WTC11 (cell line): ENCODE measurements around the gene ASIC5. TPM values are rescaled to one million over a fixed set of nuclear protein-coding genes. Genes with fewer than 3 reads are reported as not detected.

ENCODE experiments used
- ATAC-seq: fragments of 200-7000 bp; cut with Tn5 transposase; 2 replicates; pipeline ENCODE4 v1.10.0; 2021; ENCODE audit warnings: mild to moderate bottlenecking, moderate library complexity
- CTCF ChIA-PET: fragments of 300-600 bp; sonication (Branson Sonifier 250); formaldehyde crosslinking; loops from one replicate; lab custom pipeline; 2021; ENCODE audit warnings: antibody characterized with exemption; lab: Charles Lee
- POLR2A ChIA-PET: fragments of 350-600 bp; sonication (Branson Sonifier 250); formaldehyde crosslinking; loops from one replicate; lab custom pipeline; 2021; ENCODE audit warnings: antibody characterized with exemption; lab: Charles Lee
- DNase-seq: peaks from one replicate; pipeline ENCODE4 v3.0.0; 2021; ENCODE audit warnings: low spot score
- H3K27ac Mint-ChIP-seq: 2 replicates; pipeline ENCODE4 v1.8.0; 2021; ENCODE audit warnings: mixed read lengths
- H3K27me3 Mint-ChIP-seq: 2 replicates; pipeline ENCODE4 v1.8.0; 2021; ENCODE audit warnings: low read depth, mild to moderate bottlenecking, moderate library complexity, mixed read lengths
- H3K36me3 Mint-ChIP-seq: 2 replicates; pipeline ENCODE4 v1.8.0; 2021; ENCODE audit warnings: mixed read lengths
- H3K4me1 Mint-ChIP-seq: 2 replicates; pipeline ENCODE4 v1.8.0; 2022; ENCODE audit warnings: mixed read lengths
- H3K4me3 Mint-ChIP-seq: 2 replicates; pipeline ENCODE4 v1.8.0; 2021; ENCODE audit warnings: mild to moderate bottlenecking, moderate library complexity, mixed read lengths
- H3K9me3 Mint-ChIP-seq: 2 replicates; pipeline ENCODE4 v1.8.0; 2021; ENCODE audit warnings: mixed read lengths
- CBFB ChIP-seq: sonication (generic); formaldehyde crosslinking; IDR thresholded peaks from 2 replicates; pipeline ENCODE4 v1.8.1; 2022; ENCODE audit warnings: mild to moderate bottlenecking, low read depth, missing genetic modification reagents
- EMX1 ChIP-seq: fragments of 250-450 bp; sonication (Bioruptor Pico); IDR thresholded peaks from 2 replicates; pipeline ENCODE4 v1.8.0; 2021; ENCODE audit warnings: mild to moderate bottlenecking
- FOXJ3 ChIP-seq: sonication (generic); formaldehyde crosslinking; IDR thresholded peaks from 2 replicates; pipeline ENCODE4 v1.9.0; 2021; ENCODE audit warnings: missing genetic modification reagents, mild to moderate bottlenecking, borderline replicate concordance
- FOXP1 ChIP-seq: sonication (generic); formaldehyde crosslinking; IDR thresholded peaks from 2 replicates; pipeline ENCODE4 v1.8.0; 2022; ENCODE audit warnings: missing genetic modification reagents, mild to moderate bottlenecking, moderate library complexity, borderline replicate concordance
- GTF2I ChIP-seq: fragments of 250-450 bp; sonication (Bioruptor Pico); conservative IDR thresholded peaks from 2 replicates; pipeline ENCODE4 v1.4.0; 2021; ENCODE audit warnings: mild to moderate bottlenecking
- HMGA2 ChIP-seq: fragments of 250-450 bp; sonication (Bioruptor Pico); IDR thresholded peaks from 2 replicates; pipeline ENCODE4 v1.4.0; 2021; ENCODE audit warnings: mild to moderate bottlenecking, moderate library complexity
- IRF2 ChIP-seq: sonication (generic); formaldehyde crosslinking; IDR thresholded peaks from 2 replicates; pipeline ENCODE4 v1.8.0; 2022; ENCODE audit warnings: low read depth, missing genetic modification reagents, borderline replicate concordance
- KAT7 ChIP-seq: sonication (generic); formaldehyde crosslinking; IDR thresholded peaks from 2 replicates; pipeline ENCODE4 v1.8.1; 2023; ENCODE audit warnings: missing genetic modification reagents, mild to moderate bottlenecking, borderline replicate concordance
- NFYB ChIP-seq: sonication (generic); formaldehyde crosslinking; conservative IDR thresholded peaks from 2 replicates; pipeline ENCODE4 v1.8.0; 2022; ENCODE audit warnings: low read depth, missing genetic modification reagents
- NR2C2 ChIP-seq: sonication (generic); formaldehyde crosslinking; IDR thresholded peaks from 2 replicates; pipeline ENCODE4 v1.8.0; 2022; ENCODE audit warnings: mild to moderate bottlenecking, missing genetic modification reagents
- PRRX2 ChIP-seq: fragments of 250-450 bp; sonication (Bioruptor Pico); IDR thresholded peaks from 2 replicates; pipeline ENCODE4 v1.8.0; 2021; ENCODE audit warnings: mild to moderate bottlenecking
- RORB ChIP-seq: fragments of 250-450 bp; sonication (Bioruptor Pico); IDR thresholded peaks from 2 replicates; pipeline ENCODE4 v1.9.0; 2021; ENCODE audit warnings: mild to moderate bottlenecking
- TP53 ChIP-seq: sonication (generic); formaldehyde crosslinking; IDR thresholded peaks from 2 replicates; pipeline ENCODE4 v1.8.1; 2023; ENCODE audit warnings: mild to moderate bottlenecking, missing genetic modification reagents
- ZNF138 ChIP-seq: sonication (generic); formaldehyde crosslinking; conservative IDR thresholded peaks from 2 replicates; pipeline ENCODE4 v1.8.1; 2022; ENCODE audit warnings: mild to moderate bottlenecking, moderate library complexity, missing genetic modification reagents
- ZNF317 ChIP-seq: sonication (generic); formaldehyde crosslinking; IDR thresholded peaks from 2 replicates; pipeline ENCODE4 v1.8.1; 2023; ENCODE audit warnings: low read depth, mild to moderate bottlenecking, moderate library complexity, missing genetic modification reagents, borderline replicate concordance
- ZNF416 ChIP-seq: fragments of 250-450 bp; sonication (Bioruptor Pico); IDR thresholded peaks from 2 replicates; pipeline ENCODE4 v1.9.0; 2021; ENCODE audit warnings: mild to moderate bottlenecking, inconsistent platforms
- ZNF423 ChIP-seq: fragments of 250-450 bp; sonication (Bioruptor Pico); IDR thresholded peaks from 2 replicates; pipeline ENCODE4 v2.1.2; 2022; ENCODE audit warnings: mild to moderate bottlenecking, moderate library complexity
- total RNA-seq: library from RNA; stranded (reverse); gene quantifications from 3 replicates; pipeline ENCODE4 v1.2.3, GENCODE V29; 2021
- TF ChIP-seq, protein P1 (sequence below): sonication (generic); formaldehyde crosslinking; IDR thresholded peaks from 2 replicates; pipeline ENCODE4 v1.8.1; 2023; ENCODE audit warnings: mild to moderate bottlenecking, missing genetic modification reagents
- TF ChIP-seq, protein P2 (sequence below): sonication (generic); formaldehyde crosslinking; IDR thresholded peaks from 2 replicates; pipeline ENCODE4 v1.8.1; 2023; ENCODE audit warnings: mild to moderate bottlenecking, missing genetic modification reagents, moderate library complexity
- TF ChIP-seq, protein P3 (sequence below): sonication (generic); formaldehyde crosslinking; IDR thresholded peaks from 2 replicates; pipeline ENCODE4 v1.8.0; 2023; ENCODE audit warnings: missing genetic modification reagents
- TF ChIP-seq, protein P4 (sequence below): fragments of 250-450 bp; sonication (Bioruptor Pico); conservative IDR thresholded peaks from 2 replicates; pipeline ENCODE4 v1.9.0; 2021; ENCODE audit warnings: mild to moderate bottlenecking
- TF ChIP-seq, protein P5 (sequence below): fragments of 250-450 bp; sonication (Bioruptor Pico); IDR thresholded peaks from 2 replicates; pipeline ENCODE4 v1.8.0; 2021; ENCODE audit warnings: mild to moderate bottlenecking
- TF ChIP-seq, protein P6 (sequence below): sonication (generic); formaldehyde crosslinking; IDR thresholded peaks from 2 replicates; pipeline ENCODE4 v1.8.0; 2022; ENCODE audit warnings: mild to moderate bottlenecking, missing genetic modification reagents

ASIC5 gene
- total RNA-seq, 1 experiment from 2014 or later = not detected

DNA sequence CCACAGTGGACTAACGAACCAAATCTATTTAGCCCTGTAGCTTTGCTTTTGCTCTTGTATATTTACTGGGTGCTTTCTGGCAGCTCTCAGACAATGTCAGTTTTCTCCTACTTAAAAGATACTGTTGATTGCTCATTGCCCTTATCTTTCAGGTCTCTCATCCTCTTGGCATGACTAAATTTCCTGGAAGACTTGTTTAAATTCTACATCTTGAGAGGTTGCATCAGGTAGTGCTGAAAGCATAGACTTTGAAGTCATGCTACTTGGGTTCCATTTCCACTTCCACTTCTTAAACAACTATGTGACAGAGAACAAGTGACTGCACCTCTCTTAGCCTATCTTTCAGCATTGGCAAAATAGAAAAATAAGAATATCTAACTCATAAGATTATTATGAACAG lies 45.8 kb upstream of the ASIC5 start (continued):
- TF ChIP-seq, protein P1, sequence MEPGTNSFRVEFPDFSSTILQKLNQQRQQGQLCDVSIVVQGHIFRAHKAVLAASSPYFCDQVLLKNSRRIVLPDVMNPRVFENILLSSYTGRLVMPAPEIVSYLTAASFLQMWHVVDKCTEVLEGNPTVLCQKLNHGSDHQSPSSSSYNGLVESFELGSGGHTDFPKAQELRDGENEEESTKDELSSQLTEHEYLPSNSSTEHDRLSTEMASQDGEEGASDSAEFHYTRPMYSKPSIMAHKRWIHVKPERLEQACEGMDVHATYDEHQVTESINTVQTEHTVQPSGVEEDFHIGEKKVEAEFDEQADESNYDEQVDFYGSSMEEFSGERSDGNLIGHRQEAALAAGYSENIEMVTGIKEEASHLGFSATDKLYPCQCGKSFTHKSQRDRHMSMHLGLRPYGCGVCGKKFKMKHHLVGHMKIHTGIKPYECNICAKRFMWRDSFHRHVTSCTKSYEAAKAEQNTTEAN (CRISPR knock-in tag) = no peak

DNA sequence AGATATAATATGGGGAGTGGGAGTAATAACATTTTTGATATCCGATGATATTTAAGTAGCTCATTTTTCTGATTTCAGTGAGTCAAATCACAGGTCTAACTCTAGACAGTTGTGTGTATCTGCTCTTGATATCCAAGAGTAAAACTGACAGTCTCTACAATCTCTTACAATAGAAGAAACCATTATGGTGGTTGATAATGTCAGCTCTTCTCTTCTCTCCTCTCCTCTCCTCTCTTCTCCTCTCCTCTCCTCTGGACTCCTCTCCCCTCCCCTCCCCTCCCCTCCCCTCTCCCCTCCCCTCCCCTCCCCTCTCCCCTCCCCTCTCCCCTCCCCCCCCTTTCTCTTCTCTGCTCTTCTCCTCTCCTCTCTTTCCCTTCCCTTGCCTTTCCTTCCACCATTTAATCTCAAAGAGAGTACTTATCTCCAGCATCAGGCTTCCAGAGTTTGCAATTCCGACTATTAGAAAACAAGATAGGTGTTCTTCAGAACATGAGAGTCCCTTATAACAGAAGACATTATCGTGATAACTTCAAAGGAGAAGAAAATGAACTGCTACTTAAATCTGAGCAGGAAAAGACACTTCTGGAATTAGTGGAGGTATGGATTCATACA lies 43.6 kb upstream of the ASIC5 start:
- no peaks in the 10 kb centered on the region; the same call in 1 of the 2 replicates for H3K27me3 Mint-ChIP-seq

DNA sequence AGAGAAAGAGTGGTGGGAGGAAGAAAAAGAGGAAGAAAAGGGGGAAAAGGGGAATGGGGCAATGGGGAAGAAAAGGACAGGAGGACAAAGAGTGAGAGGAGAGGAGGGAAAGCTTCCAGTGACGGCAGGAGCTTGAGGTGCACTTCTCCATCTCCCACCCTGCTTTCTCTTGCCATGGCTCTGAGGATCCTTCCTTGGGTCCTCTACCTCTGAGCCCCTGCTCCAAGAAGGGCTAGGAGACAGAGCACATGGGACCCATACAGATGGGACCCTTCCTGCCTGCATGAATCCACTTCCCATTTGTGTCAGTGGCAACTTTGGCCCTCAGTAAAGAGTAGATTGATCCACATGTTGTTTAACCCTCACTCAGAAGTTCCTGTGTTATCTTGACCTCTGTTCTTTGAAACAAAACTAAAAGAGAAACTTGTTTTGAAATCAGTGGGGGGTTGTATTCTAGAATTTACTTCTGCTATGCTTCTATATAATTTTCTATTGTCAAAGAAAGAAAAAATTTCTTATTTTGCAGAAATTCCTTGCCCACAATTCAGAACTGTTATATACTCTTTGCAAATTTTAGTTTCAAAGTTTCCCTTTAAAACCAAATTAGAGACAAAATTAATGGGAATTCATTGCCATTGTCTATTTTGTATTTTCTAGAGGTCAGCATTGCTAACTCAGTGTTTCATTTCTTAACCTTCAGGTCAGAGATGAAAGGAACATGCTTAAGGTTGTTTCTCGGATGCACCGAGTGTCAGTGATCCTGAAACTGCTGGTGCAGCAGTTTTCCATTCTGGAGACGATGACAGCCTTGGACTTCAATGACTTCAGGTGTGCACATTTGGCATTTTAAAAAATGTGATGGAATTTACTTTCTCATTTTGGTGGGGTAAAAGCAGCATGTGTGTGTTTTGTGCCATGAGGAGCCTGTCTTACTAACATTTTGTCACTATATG lies 42.4 kb upstream of the ASIC5 start:
- POLR2A ChIA-PET = no interaction called here
- Mint-ChIP-seq H3K4me1 (peaks cover 22% of the 10 kb centered on the region), H3K9me3 (no peaks in the 10 kb centered on the region), H3K36me3 (no peaks in the 10 kb centered on the region), H3K27me3 (no peaks in the 10 kb centered on the region; the same call in 1 of the 2 replicates), H3K4me3 (no peak overlapping the region), H3K27ac (no peak overlapping the region)
- CTCF ChIA-PET = no interaction called here
- ATAC-seq = no peak
- DNase-seq = no peak
- TF ChIP-seq, protein P2, sequence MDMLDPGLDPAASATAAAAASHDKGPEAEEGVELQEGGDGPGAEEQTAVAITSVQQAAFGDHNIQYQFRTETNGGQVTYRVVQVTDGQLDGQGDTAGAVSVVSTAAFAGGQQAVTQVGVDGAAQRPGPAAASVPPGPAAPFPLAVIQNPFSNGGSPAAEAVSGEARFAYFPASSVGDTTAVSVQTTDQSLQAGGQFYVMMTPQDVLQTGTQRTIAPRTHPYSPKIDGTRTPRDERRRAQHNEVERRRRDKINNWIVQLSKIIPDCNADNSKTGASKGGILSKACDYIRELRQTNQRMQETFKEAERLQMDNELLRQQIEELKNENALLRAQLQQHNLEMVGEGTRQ (CRISPR knock-in tag) = no peak
- TF ChIP-seq PRRX2 (CRISPR knock-in tag) = no peak
- TF ChIP-seq ZNF423 (CRISPR knock-in tag) = no peak
- no peak for TF ChIP-seq ZNF317 (CRISPR knock-in tag)
- TF ChIP-seq HMGA2 (CRISPR knock-in tag) = no peak
- TF ChIP-seq, protein P3, sequence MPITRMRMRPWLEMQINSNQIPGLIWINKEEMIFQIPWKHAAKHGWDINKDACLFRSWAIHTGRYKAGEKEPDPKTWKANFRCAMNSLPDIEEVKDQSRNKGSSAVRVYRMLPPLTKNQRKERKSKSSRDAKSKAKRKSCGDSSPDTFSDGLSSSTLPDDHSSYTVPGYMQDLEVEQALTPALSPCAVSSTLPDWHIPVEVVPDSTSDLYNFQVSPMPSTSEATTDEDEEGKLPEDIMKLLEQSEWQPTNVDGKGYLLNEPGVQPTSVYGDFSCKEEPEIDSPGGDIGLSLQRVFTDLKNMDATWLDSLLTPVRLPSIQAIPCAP = no peak
- TF ChIP-seq IRF2 (CRISPR knock-in tag) = no peak
- TF ChIP-seq TP53 = no peak
- no peak for TF ChIP-seq FOXJ3 (CRISPR knock-in tag)
- no peak for TF ChIP-seq NFYB (CRISPR knock-in tag)
- TF ChIP-seq CBFB (CRISPR knock-in tag) = no peak
- TF ChIP-seq KAT7 (CRISPR knock-in tag) = no peak

More for the DNA sequence above, 43.6 kb upstream of the ASIC5 start:
- H3K27ac Mint-ChIP-seq = no peak overlapping the region
- ATAC-seq (no peak), DNase-seq (no peak)
- no peaks in the 10 kb centered on the region for H3K9me3 Mint-ChIP-seq
- TF ChIP-seq EMX1 (CRISPR knock-in tag) (no peak), GTF2I (no peak), ZNF138 (no peak), NR2C2 (CRISPR knock-in tag) (no peak), RORB (CRISPR knock-in tag) (no peak), ZNF423 (CRISPR knock-in tag) (no peak), FOXP1 (CRISPR knock-in tag) (no peak), ZNF416 (CRISPR knock-in tag) (no peak), HMGA2 (CRISPR knock-in tag) (no peak)
- TF ChIP-seq, protein P4, sequence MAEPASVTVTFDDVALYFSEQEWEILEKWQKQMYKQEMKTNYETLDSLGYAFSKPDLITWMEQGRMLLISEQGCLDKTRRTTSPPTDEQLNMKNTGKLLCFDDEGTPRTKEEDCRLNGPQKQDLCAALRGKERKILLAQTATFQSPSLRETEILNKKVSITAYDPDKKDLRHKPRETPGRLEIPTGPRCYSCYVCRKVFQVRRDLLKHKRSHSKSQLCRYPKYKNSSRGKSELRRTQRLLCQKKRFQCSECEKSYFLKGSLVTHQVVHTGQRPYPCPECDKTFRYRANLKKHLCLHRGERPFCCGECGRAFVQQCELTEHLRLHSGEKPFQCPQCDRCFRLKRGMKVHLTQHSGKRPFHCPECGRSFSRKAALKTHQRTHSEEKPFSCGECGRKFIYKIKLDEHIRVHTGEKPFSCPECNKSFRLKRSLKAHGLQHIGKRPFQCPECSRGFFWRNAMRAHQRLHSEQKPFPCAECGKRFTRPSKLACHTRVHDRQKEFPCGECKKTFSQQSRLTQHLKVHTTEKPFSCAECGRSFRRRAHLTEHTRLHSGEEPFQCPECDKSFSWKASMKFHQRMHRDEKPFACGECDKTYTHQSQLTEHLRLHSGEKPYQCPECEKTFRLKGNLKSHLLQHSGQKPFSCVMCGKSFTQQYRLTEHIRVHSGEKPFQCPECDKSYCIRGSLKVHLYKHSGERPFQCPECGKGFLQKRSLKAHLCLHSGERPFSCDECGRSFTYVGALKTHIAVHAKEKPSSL (CRISPR knock-in tag) = no peak
- TF ChIP-seq, protein P5, sequence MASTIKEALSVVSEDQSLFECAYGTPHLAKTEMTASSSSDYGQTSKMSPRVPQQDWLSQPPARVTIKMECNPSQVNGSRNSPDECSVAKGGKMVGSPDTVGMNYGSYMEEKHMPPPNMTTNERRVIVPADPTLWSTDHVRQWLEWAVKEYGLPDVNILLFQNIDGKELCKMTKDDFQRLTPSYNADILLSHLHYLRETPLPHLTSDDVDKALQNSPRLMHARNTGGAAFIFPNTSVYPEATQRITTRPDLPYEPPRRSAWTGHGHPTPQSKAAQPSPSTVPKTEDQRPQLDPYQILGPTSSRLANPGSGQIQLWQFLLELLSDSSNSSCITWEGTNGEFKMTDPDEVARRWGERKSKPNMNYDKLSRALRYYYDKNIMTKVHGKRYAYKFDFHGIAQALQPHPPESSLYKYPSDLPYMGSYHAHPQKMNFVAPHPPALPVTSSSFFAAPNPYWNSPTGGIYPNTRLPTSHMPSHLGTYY = no peak
- TF ChIP-seq, protein P6, sequence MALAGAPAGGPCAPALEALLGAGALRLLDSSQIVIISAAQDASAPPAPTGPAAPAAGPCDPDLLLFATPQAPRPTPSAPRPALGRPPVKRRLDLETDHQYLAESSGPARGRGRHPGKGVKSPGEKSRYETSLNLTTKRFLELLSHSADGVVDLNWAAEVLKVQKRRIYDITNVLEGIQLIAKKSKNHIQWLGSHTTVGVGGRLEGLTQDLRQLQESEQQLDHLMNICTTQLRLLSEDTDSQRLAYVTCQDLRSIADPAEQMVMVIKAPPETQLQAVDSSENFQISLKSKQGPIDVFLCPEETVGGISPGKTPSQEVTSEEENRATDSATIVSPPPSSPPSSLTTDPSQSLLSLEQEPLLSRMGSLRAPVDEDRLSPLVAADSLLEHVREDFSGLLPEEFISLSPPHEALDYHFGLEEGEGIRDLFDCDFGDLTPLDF (CRISPR knock-in tag) = no peak
- H3K4me1 Mint-ChIP-seq = peaks cover 9% of the 10 kb centered on the region
- no peaks in the 10 kb centered on the region for H3K36me3 Mint-ChIP-seq
- no peak overlapping the region for H3K4me3 Mint-ChIP-seq
- ChIA-PET POLR2A (no interaction called here), CTCF (no interaction called here)
